ENCODE measurements around the gene APBA2.

The APBA2 gene

DNA sequence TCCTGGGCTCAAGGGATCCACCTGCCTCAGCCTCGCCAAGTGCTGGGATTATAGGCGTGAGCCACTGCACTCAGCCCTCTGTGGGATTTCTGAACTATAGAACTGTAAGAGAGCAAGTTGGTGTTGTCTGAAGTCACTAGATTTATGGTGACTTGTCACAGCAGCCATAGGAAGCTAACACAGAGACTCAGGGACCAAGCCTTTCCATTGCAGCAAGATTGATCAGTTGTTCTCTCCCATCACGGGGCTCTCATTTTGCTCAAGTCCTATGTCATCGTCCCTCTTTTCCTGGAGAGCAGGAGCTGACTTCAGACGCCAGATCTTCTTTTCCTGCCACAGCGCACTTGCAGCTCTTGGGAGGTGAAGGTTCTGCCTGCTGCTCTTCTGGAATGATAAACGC, 61.0 kb downstream of the APBA2 start:
- H3K4me1 ChIP-seq (ENCODE audit: control insufficient read depth, insufficient read depth, low read depth, low read length): peaks cover 3% of the 10 kb centered on the region
- no peak overlapping the region for H3K23ac ChIP-seq (ENCODE audit: low read length in 2 of 2)
- H2AFZ ChIP-seq (ENCODE audit: low read depth, low read length): no peak overlapping the region
- no peak overlapping the region for H4K8ac ChIP-seq (ENCODE audit: low read length)
- H2BK15ac ChIP-seq (ENCODE audit: low read depth, poor library complexity, severe bottlenecking): no peak overlapping the region
- no peaks in the 10 kb centered on the region for H3K9me3 ChIP-seq (ENCODE audit: control insufficient read depth, low read length)
- 94% methylated on average over 7 of the region's 7 CpGs for WGBS
- H3K79me1 ChIP-seq (replicated peaks; ENCODE audit: low read length, poor library complexity, severe bottlenecking): no peaks in the 10 kb centered on the region
- H3K4me3 ChIP-seq (ENCODE audit: insufficient read depth in 1 of 2, low read depth in 1 of 2, low read length in 2 of 2): no peak overlapping the region
- H2BK5ac ChIP-seq (ENCODE audit: low read depth, low read length, poor library complexity, severe bottlenecking): no peak overlapping the region
- peaks cover 0 to 3% of the 10 kb centered on the region in 2 experiments for H3K36me3 ChIP-seq (ENCODE audit: control insufficient read depth in 1 of 2, insufficient read depth in 2 of 2, low read depth in 1 of 2, low read length in 2 of 2)
- H2BK120ac ChIP-seq (ENCODE audit: low read depth, low read length): no peak overlapping the region
- no peak overlapping the region for H3K4me2 ChIP-seq (ENCODE audit: low read length, poor library complexity, severe bottlenecking)
- no peak overlapping the region for H2BK12ac ChIP-seq (ENCODE audit: low read length in 2 of 2)
- no peak overlapping the region for H2AK5ac ChIP-seq (ENCODE audit: low read length, severe bottlenecking)
- no peak overlapping the region for H3K18ac ChIP-seq (ENCODE audit: low read depth in 1 of 2, low read length in 2 of 2)
- no peak overlapping the region for H4K91ac ChIP-seq (ENCODE audit: low read length)
- H3K9ac ChIP-seq (ENCODE audit: low read length): no peak overlapping the region
- peaks cover 0 to 4% of the 10 kb centered on the region in 2 experiments for H3K27me3 ChIP-seq (ENCODE audit: control insufficient read depth in 1 of 2, insufficient read depth in 1 of 2, low read length in 2 of 2)
- no peak for DNase-seq
- no peak overlapping the region for H3K4ac ChIP-seq (ENCODE audit: low read depth in 1 of 2, low read length in 2 of 2)
- H3K27ac ChIP-seq (ENCODE audit: low read length, poor library complexity, severe bottlenecking): no peak overlapping the region
- no peak overlapping the region for H3K14ac ChIP-seq (ENCODE audit: low read length in 2 of 2)

DNA sequence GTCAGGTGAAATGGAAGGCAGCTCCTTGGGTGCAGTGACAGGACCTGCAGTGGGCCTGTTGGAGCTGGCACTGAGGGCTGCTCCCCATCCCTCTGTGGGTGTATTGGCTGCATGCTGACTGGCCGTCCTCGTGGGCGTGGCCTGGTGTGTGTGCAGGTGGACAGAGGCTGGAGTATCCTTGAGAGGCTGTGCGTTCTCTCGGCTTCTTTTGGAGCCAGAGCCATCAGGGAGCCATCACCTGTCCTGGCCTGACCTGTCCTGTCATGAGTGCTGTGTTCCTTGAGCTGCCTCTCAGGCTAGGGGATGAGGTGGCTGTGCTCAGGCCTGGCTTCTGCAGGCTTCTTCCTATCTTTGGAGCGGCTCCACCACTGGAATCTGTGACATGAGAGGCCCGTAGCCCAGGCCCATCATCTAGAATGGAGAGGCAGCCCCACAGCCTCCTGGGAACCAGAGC, 61.5 kb downstream of the APBA2 start:
- Histone ChIP-seq H3K23ac (ENCODE audit: low read length in 2 of 2) (no peak overlapping the region), H4K8ac (ENCODE audit: low read length) (no peak overlapping the region), H4K91ac (ENCODE audit: low read length) (peak overlapping the region; percentile 9), H3K4ac (ENCODE audit: low read depth in 1 of 2, low read length in 2 of 2) (no peak overlapping the region), H3K9me3 (ENCODE audit: control insufficient read depth, low read length) (no peaks in the 10 kb centered on the region), H3K27ac (ENCODE audit: low read length, poor library complexity, severe bottlenecking) (no peak overlapping the region), H3K18ac (ENCODE audit: low read depth in 1 of 2, low read length in 2 of 2) (peak overlapping the region in 1 of 2 experiments; percentile 37), H3K9ac (ENCODE audit: low read length) (no peak overlapping the region), H2BK15ac (ENCODE audit: low read depth, poor library complexity, severe bottlenecking) (no peak overlapping the region), H3K36me3 (ENCODE audit: control insufficient read depth in 1 of 2, insufficient read depth in 2 of 2, low read depth in 1 of 2, low read length in 2 of 2) (peaks cover 0 to 3% of the 10 kb centered on the region in 2 experiments), H3K27me3 (ENCODE audit: control insufficient read depth in 1 of 2, insufficient read depth in 1 of 2, low read length in 2 of 2) (peaks cover 0 to 4% of the 10 kb centered on the region in 2 experiments), H3K4me3 (ENCODE audit: insufficient read depth in 1 of 2, low read depth in 1 of 2, low read length in 2 of 2) (no peak overlapping the region), H2AK5ac (ENCODE audit: low read length, severe bottlenecking) (no peak overlapping the region), H2AFZ (ENCODE audit: low read depth, low read length) (no peak overlapping the region), H3K79me1 (replicated peaks; ENCODE audit: low read length, poor library complexity, severe bottlenecking) (no peaks in the 10 kb centered on the region), H2BK120ac (ENCODE audit: low read depth, low read length) (no peak overlapping the region), H3K4me1 (ENCODE audit: control insufficient read depth, insufficient read depth, low read depth, low read length) (peaks cover 3% of the 10 kb centered on the region), H2BK12ac (ENCODE audit: low read length in 2 of 2) (peak overlapping the region in 1 of 2 experiments; percentile 43), H3K4me2 (ENCODE audit: low read length, poor library complexity, severe bottlenecking) (no peak overlapping the region), H2BK5ac (ENCODE audit: low read depth, low read length, poor library complexity, severe bottlenecking) (no peak overlapping the region), H3K14ac (ENCODE audit: low read length in 2 of 2) (peak overlapping the region in 1 of 2 experiments; percentile 53)
- WGBS: 92% methylated on average over 7 of the region's 7 CpGs
- no peak for DNase-seq

DNA sequence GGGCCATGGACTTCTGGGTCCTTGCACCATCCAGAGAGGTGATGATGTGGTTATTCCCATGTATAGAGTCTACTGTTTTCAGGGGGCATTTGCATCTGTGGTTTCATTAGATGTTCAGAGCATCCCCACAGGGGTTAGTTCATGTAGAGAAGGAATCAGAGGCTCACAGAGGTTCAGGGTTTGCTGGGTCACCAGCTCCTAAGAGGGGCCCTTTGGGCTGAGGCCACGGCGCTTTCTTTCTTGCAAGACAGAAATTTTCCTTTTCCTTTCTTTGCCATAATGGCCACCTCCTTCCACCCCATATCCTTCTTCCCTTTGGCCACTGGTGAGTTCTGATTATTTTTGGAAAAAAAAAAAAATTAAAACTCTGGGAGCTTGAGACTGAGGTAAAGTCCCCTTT, 62.3 kb downstream of the APBA2 start:
- H3K4me3 ChIP-seq (ENCODE audit: insufficient read depth in 1 of 2, low read depth in 1 of 2, low read length in 2 of 2): no peak overlapping the region
- H2BK120ac ChIP-seq (ENCODE audit: low read depth, low read length): no peak overlapping the region
- H4K91ac ChIP-seq (ENCODE audit: low read length): no peak overlapping the region
- no peak overlapping the region for H2BK5ac ChIP-seq (ENCODE audit: low read depth, low read length, poor library complexity, severe bottlenecking)
- H3K4me1 ChIP-seq (ENCODE audit: control insufficient read depth, insufficient read depth, low read depth, low read length): peaks cover 3% of the 10 kb centered on the region
- no peak for DNase-seq
- H3K23ac ChIP-seq (ENCODE audit: low read length in 2 of 2): no peak overlapping the region
- H3K14ac ChIP-seq (ENCODE audit: low read length in 2 of 2): no peak overlapping the region
- no CpG with 5 or more reads among the region's 2 CpGs for WGBS
- H3K79me1 ChIP-seq (replicated peaks; ENCODE audit: low read length, poor library complexity, severe bottlenecking): no peaks in the 10 kb centered on the region
- H3K4ac ChIP-seq (ENCODE audit: low read depth in 1 of 2, low read length in 2 of 2): no peak overlapping the region
- no peak overlapping the region for H3K18ac ChIP-seq (ENCODE audit: low read depth in 1 of 2, low read length in 2 of 2)
- H3K36me3 ChIP-seq (ENCODE audit: control insufficient read depth in 1 of 2, insufficient read depth in 2 of 2, low read depth in 1 of 2, low read length in 2 of 2): no peaks in the 10 kb centered on the region
- H2BK15ac ChIP-seq (ENCODE audit: low read depth, poor library complexity, severe bottlenecking): no peak overlapping the region
- H4K8ac ChIP-seq (ENCODE audit: low read length): no peak overlapping the region
- H3K27me3 ChIP-seq (ENCODE audit: control insufficient read depth in 1 of 2, insufficient read depth in 1 of 2, low read length in 2 of 2): peaks cover 0 to 4% of the 10 kb centered on the region in 2 experiments
- H2BK12ac ChIP-seq (ENCODE audit: low read length in 2 of 2): no peak overlapping the region
- no peak overlapping the region for H3K27ac ChIP-seq (ENCODE audit: low read length, poor library complexity, severe bottlenecking)
- H3K9ac ChIP-seq (ENCODE audit: low read length): no peak overlapping the region
- no peak overlapping the region for H2AK5ac ChIP-seq (ENCODE audit: low read length, severe bottlenecking)
- no peak overlapping the region for H3K4me2 ChIP-seq (ENCODE audit: low read length, poor library complexity, severe bottlenecking)
- no peaks in the 10 kb centered on the region for H3K9me3 ChIP-seq (ENCODE audit: control insufficient read depth, low read length)
- H2AFZ ChIP-seq (ENCODE audit: low read depth, low read length): no peak overlapping the region

- Histone ChIP-seq H3K9ac (ENCODE audit: low read length) (no peak overlapping the region), H3K27me3 (ENCODE audit: control insufficient read depth in 1 of 2, insufficient read depth in 1 of 2, low read length in 2 of 2) (peaks cover 8 to 10% of the 10 kb centered on the region in 2 experiments), H3K9me3 (ENCODE audit: control insufficient read depth, low read length) (no peaks in the 10 kb centered on the region), H3K4me1 (ENCODE audit: control insufficient read depth, insufficient read depth, low read depth, low read length) (peaks cover 12% of the 10 kb centered on the region), H4K91ac (ENCODE audit: low read length) (no peak overlapping the region), H3K79me1 (replicated peaks; ENCODE audit: low read length, poor library complexity, severe bottlenecking) (peaks cover 2% of the 10 kb centered on the region), H3K4me3 (ENCODE audit: insufficient read depth in 1 of 2, low read depth in 1 of 2, low read length in 2 of 2) (no peak overlapping the region), H3K27ac (ENCODE audit: low read length, poor library complexity, severe bottlenecking) (no peak overlapping the region), H2BK5ac (ENCODE audit: low read depth, low read length, poor library complexity, severe bottlenecking) (no peak overlapping the region), H2AK5ac (ENCODE audit: low read length, severe bottlenecking) (no peak overlapping the region), H4K8ac (ENCODE audit: low read length) (no peak overlapping the region), H3K14ac (ENCODE audit: low read length in 2 of 2) (no peak overlapping the region), H3K4ac (ENCODE audit: low read depth in 1 of 2, low read length in 2 of 2) (no peak overlapping the region), H3K23ac (ENCODE audit: low read length in 2 of 2) (no peak overlapping the region), H2AFZ (ENCODE audit: low read depth, low read length) (no peak overlapping the region), H2BK120ac (ENCODE audit: low read depth, low read length) (no peak overlapping the region), H3K36me3 (ENCODE audit: control insufficient read depth in 1 of 2, insufficient read depth in 2 of 2, low read depth in 1 of 2, low read length in 2 of 2) (no peaks in the 10 kb centered on the region), H2BK15ac (ENCODE audit: low read depth, poor library complexity, severe bottlenecking) (no peak overlapping the region), H3K18ac (ENCODE audit: low read depth in 1 of 2, low read length in 2 of 2) (no peak overlapping the region), H2BK12ac (ENCODE audit: low read length in 2 of 2) (no peak overlapping the region), H3K4me2 (ENCODE audit: low read length, poor library complexity, severe bottlenecking) (no peak overlapping the region)
- no CpG with 5 or more reads among the region's 2 CpGs for WGBS
- no peak for DNase-seq
Observed at GRCh38 chr15:28950916-28951315, 65.1 kb downstream of the APBA2 start.
